ENCODE results near the gene NT5E. TPM values are rescaled to one million over a fixed set of nuclear protein-coding genes. Genes with fewer than 3 reads are reported as not detected.

NT5E gene
- total RNA-seq, 1 donor from 2014 or later: 0.29 TPM

- Mint-ChIP-seq H3K27me3 (ENCODE audit: unreplicated experiment) (no peaks in the 10 kb centered on the region), H3K4me1 (ENCODE audit: low read depth, unreplicated experiment) (no peaks in the 10 kb centered on the region), H3K4me3 (ENCODE audit: unreplicated experiment) (no peak overlapping the region), H3K36me3 (ENCODE audit: unreplicated experiment) (peaks cover 25% of the 10 kb centered on the region), H3K27ac (ENCODE audit: unreplicated experiment) (no peak overlapping the region), H3K9me3 (ENCODE audit: unreplicated experiment) (peaks cover 3% of the 10 kb centered on the region)
- TF ChIP-seq, protein P1, sequence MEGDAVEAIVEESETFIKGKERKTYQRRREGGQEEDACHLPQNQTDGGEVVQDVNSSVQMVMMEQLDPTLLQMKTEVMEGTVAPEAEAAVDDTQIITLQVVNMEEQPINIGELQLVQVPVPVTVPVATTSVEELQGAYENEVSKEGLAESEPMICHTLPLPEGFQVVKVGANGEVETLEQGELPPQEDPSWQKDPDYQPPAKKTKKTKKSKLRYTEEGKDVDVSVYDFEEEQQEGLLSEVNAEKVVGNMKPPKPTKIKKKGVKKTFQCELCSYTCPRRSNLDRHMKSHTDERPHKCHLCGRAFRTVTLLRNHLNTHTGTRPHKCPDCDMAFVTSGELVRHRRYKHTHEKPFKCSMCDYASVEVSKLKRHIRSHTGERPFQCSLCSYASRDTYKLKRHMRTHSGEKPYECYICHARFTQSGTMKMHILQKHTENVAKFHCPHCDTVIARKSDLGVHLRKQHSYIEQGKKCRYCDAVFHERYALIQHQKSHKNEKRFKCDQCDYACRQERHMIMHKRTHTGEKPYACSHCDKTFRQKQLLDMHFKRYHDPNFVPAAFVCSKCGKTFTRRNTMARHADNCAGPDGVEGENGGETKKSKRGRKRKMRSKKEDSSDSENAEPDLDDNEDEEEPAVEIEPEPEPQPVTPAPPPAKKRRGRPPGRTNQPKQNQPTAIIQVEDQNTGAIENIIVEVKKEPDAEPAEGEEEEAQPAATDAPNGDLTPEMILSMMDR (IDR thresholded peaks at IDR 0.05; ENCODE audit: partially characterized antibody, unreplicated experiment): no peak
- no peak for DNase-seq
Observed at GRCh38 chr6:85494547-85495536, 45.0 kb downstream of the NT5E start.

GRCh38 chr6:85496009-85496579 lies 46.2 kb downstream of the NT5E start:
- TF ChIP-seq, protein P1 (IDR thresholded peaks at IDR 0.05; ENCODE audit: partially characterized antibody, unreplicated experiment): no peak
- Mint-ChIP-seq H3K27ac (ENCODE audit: unreplicated experiment) (no peak overlapping the region), H3K4me1 (ENCODE audit: low read depth, unreplicated experiment) (no peaks in the 10 kb centered on the region), H3K4me3 (ENCODE audit: unreplicated experiment) (no peak overlapping the region), H3K36me3 (ENCODE audit: unreplicated experiment) (peaks cover 25% of the 10 kb centered on the region), H3K9me3 (ENCODE audit: unreplicated experiment) (peaks cover 5% of the 10 kb centered on the region), H3K27me3 (ENCODE audit: unreplicated experiment) (no peaks in the 10 kb centered on the region)
- no peak for DNase-seq

GRCh38 chr6:85496856-85497255 lies 47.0 kb downstream of the NT5E start:
- H3K4me3 Mint-ChIP-seq (ENCODE audit: unreplicated experiment): no peak overlapping the region
- no peaks in the 10 kb centered on the region for H3K4me1 Mint-ChIP-seq (ENCODE audit: low read depth, unreplicated experiment)
- no peak overlapping the region for H3K27ac Mint-ChIP-seq (ENCODE audit: unreplicated experiment)
- H3K9me3 Mint-ChIP-seq (ENCODE audit: unreplicated experiment): peaks cover 5% of the 10 kb centered on the region
- peaks cover 25% of the 10 kb centered on the region for H3K36me3 Mint-ChIP-seq (ENCODE audit: unreplicated experiment)
- TF ChIP-seq, protein P1 (IDR thresholded peaks at IDR 0.05; ENCODE audit: partially characterized antibody, unreplicated experiment): no peak
- no peaks in the 10 kb centered on the region for H3K27me3 Mint-ChIP-seq (ENCODE audit: unreplicated experiment)
- no peak for DNase-seq

- no peak for DNase-seq
- Mint-ChIP-seq H3K4me3 (ENCODE audit: unreplicated experiment) (no peak overlapping the region), H3K9me3 (ENCODE audit: unreplicated experiment) (peaks cover 5% of the 10 kb centered on the region), H3K27ac (ENCODE audit: unreplicated experiment) (no peak overlapping the region), H3K36me3 (ENCODE audit: unreplicated experiment) (peaks cover 25% of the 10 kb centered on the region), H3K27me3 (ENCODE audit: unreplicated experiment) (no peaks in the 10 kb centered on the region), H3K4me1 (ENCODE audit: low read depth, unreplicated experiment) (no peaks in the 10 kb centered on the region)
- TF ChIP-seq, protein P1 (IDR thresholded peaks at IDR 0.05; ENCODE audit: partially characterized antibody, unreplicated experiment): no peak
Observed at GRCh38 chr6:85498596-85499258, 48.8 kb downstream of the NT5E start.
